ENCODE results near the gene ATP6V1G2.

ATP6V1G2 gene

GRCh38 chr6:31574106-31575061, 28.0 kb upstream of the ATP6V1G2 start:
- DNase-seq (ENCODE audit: low read depth in 1 of 2, low spot score in 1 of 2) = no peak
- no peaks in the 10 kb centered on the region for H3K27me3 ChIP-seq (ENCODE audit: insufficient read depth, poor library complexity, severe bottlenecking)
- peak overlapping the region; percentile 66 for H3K27ac ChIP-seq (replicated peaks)
- TF ChIP-seq REST (IDR thresholded peaks at IDR 0.05; ENCODE audit: insufficient replicate concordance, low read depth) (no peak), CTCF (IDR thresholded peaks at IDR 0.05; ENCODE audit: insufficient read depth, low read length) (no peak), POLR2AphosphoS5 (IDR thresholded peaks at IDR 0.05; ENCODE audit: low read depth) (no peak), GABPA (IDR thresholded peaks at IDR 0.05; ENCODE audit: low read depth) (no peak), SPI1 (IDR thresholded peaks at IDR 0.05; ENCODE audit: borderline replicate concordance, low read depth) (no peak)
- no peak overlapping the region for H3K4me3 ChIP-seq (replicated peaks; ENCODE audit: insufficient read depth, low read length)

DNA sequence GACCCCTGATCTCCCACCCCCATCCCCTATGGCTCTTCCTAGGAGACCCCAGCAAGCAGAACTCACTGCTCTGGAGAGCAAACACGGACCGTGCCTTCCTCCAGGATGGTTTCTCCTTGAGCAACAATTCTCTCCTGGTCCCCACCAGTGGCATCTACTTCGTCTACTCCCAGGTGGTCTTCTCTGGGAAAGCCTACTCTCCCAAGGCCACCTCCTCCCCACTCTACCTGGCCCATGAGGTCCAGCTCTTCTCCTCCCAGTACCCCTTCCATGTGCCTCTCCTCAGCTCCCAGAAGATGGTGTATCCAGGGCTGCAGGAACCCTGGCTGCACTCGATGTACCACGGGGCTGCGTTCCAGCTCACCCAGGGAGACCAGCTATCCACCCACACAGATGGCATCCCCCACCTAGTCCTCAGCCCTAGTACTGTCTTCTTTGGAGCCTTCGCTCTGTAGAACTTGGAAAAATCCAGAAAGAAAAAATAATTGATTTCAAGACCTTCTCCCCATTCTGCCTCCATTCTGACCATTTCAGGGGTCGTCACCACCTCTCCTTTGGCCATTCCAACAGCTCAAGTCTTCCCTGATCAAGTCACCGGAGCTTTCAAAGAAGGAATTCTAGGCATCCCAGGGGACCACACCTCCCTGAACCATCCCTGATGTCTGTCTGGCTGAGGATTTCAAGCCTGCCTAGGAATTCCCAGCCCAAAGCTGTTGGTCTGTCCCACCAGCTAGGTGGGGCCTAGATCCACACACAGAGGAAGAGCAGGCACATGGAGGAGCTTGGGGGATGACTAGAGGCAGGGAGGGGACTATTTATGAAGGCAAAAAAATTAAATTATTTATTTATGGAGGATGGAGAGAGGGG, 27.1 kb upstream of the ATP6V1G2 start:
- no peak for DNase-seq (ENCODE audit: low read depth in 1 of 2, low spot score in 1 of 2)
- Histone ChIP-seq H3K27ac (replicated peaks) (no peak overlapping the region), H3K27me3 (ENCODE audit: insufficient read depth, poor library complexity, severe bottlenecking) (no peaks in the 10 kb centered on the region), H3K4me3 (replicated peaks; ENCODE audit: insufficient read depth, low read length) (no peak overlapping the region)
- TF ChIP-seq SPI1 (IDR thresholded peaks at IDR 0.05; ENCODE audit: borderline replicate concordance, low read depth) (no peak), CTCF (IDR thresholded peaks at IDR 0.05; ENCODE audit: insufficient read depth, low read length) (no peak), REST (IDR thresholded peaks at IDR 0.05; ENCODE audit: insufficient replicate concordance, low read depth) (no peak), GABPA (IDR thresholded peaks at IDR 0.05; ENCODE audit: low read depth) (no peak), POLR2AphosphoS5 (IDR thresholded peaks at IDR 0.05; ENCODE audit: low read depth) (no peak)

- no peak for DNase-seq (ENCODE audit: low read depth in 1 of 2, low spot score in 1 of 2)
- Histone ChIP-seq H3K27ac (replicated peaks) (no peak within 1 kb of the TSS), H3K4me3 (replicated peaks; ENCODE audit: insufficient read depth, low read length) (no peak within 1 kb of the TSS), H3K27me3 (ENCODE audit: insufficient read depth, poor library complexity, severe bottlenecking) (no peaks in the 10 kb centered on the region)
- TF ChIP-seq POLR2AphosphoS5 (IDR thresholded peaks at IDR 0.05; ENCODE audit: low read depth) (no peak), GABPA (IDR thresholded peaks at IDR 0.05; ENCODE audit: low read depth) (no peak), CTCF (IDR thresholded peaks at IDR 0.05; ENCODE audit: insufficient read depth, low read length) (no peak), REST (IDR thresholded peaks at IDR 0.05; ENCODE audit: insufficient replicate concordance, low read depth) (no peak), SPI1 (IDR thresholded peaks at IDR 0.05; ENCODE audit: borderline replicate concordance, low read depth) (no peak)
Observed at GRCh38 chr6:31572041-31572911, 25.9 kb upstream of the ATP6V1G2 start, which contains the start of gene LTA. TSS of gene LTA (plus strand) at chr6:31572289. CDS start at chr6:31572743, 454 bp downstream.
